ENCODE results near the gene CLTCL1. TPM values are rescaled to one million over a fixed set of nuclear protein-coding genes. Genes with fewer than 3 reads are reported as not detected.

CLTCL1 gene
- total and polyA plus RNA-seq, 2 donors (not counting 1 experiment from before 2014, with no cell fraction given): 1.0 to 5.5 TPM

- Histone ChIP-seq H3K27me3 (replicated peaks in 1 of 4; ENCODE audit: control extremely low read depth in 1 of 4, control insufficient read depth in 3 of 4, insufficient read depth in 4 of 4, low read length in 3 of 4) (no peaks in the 10 kb centered on the region), H3K36me3 (replicated peaks in 1 of 2; ENCODE audit: control extremely low read depth in 1 of 2, control insufficient read depth in 1 of 2, extremely low read depth in 1 of 2, insufficient read depth in 2 of 2, low read length in 1 of 2) (no peaks in the 10 kb centered on the region), H3K4me1 (ENCODE audit: control insufficient read depth in 2 of 2, insufficient read depth in 2 of 2, low read length in 2 of 2) (no peaks in the 10 kb centered on the region), H3K4me3 (ENCODE audit: control extremely low read depth in 1 of 5, extremely low read depth in 1 of 5, insufficient read depth in 1 of 5, low read depth in 2 of 5, low read length in 4 of 5) (no peak overlapping the region), H3K9ac (ENCODE audit: low read length) (no peak overlapping the region), H3K9me3 (ENCODE audit: control extremely low read depth in 1 of 3, control insufficient read depth in 2 of 3, insufficient read depth in 1 of 3, low read length in 2 of 3) (peaks cover 7 to 17% (median 8%) of the 10 kb centered on the region in 3 donors), H4K20me1 (ENCODE audit: control insufficient read depth, insufficient read depth, low read length, poor library complexity, severe bottlenecking) (no peaks in the 10 kb centered on the region), H2AFZ (ENCODE audit: insufficient read depth, low read depth, low read length, poor library complexity, severe bottlenecking) (no peak overlapping the region), H3K27ac (ENCODE audit: low read length in 2 of 2) (no peak overlapping the region), H3K79me2 (ENCODE audit: control insufficient read depth, insufficient read depth, low read length) (no peaks in the 10 kb centered on the region), H3K4me2 (replicated peaks; ENCODE audit: low read depth, low read length, poor library complexity, severe bottlenecking) (no peak overlapping the region)
- Mint-ChIP-seq H3K27me3 (peaks cover 6% of the 10 kb centered on the region), H3K9me3 (ENCODE audit: insufficient read depth) (peaks cover 6% of the 10 kb centered on the region), H3K27ac (no peak overlapping the region), H3K4me3 (no peak overlapping the region), H3K4me1 (no peaks in the 10 kb centered on the region)
- WGBS (ENCODE audit: insufficient coverage): 100% methylated on average over 1 of the region's 2 CpGs
- TF ChIP-seq, protein P1, sequence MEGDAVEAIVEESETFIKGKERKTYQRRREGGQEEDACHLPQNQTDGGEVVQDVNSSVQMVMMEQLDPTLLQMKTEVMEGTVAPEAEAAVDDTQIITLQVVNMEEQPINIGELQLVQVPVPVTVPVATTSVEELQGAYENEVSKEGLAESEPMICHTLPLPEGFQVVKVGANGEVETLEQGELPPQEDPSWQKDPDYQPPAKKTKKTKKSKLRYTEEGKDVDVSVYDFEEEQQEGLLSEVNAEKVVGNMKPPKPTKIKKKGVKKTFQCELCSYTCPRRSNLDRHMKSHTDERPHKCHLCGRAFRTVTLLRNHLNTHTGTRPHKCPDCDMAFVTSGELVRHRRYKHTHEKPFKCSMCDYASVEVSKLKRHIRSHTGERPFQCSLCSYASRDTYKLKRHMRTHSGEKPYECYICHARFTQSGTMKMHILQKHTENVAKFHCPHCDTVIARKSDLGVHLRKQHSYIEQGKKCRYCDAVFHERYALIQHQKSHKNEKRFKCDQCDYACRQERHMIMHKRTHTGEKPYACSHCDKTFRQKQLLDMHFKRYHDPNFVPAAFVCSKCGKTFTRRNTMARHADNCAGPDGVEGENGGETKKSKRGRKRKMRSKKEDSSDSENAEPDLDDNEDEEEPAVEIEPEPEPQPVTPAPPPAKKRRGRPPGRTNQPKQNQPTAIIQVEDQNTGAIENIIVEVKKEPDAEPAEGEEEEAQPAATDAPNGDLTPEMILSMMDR (IDR thresholded peaks at IDR 0.05): no peak
- no peak for TF ChIP-seq EZH2 (IDR thresholded peaks at IDR 0.05; ENCODE audit: borderline replicate concordance, insufficient read depth, low read depth, low read length, poor library complexity, severe bottlenecking)
- ChIA-PET CTCF (interaction anchor here (1.1 kb wide), 1 partner anchor 10 kb away, joined by 3 read pairs; no protein-coding TSS in a partner anchor), POLR2A (no interaction called here)
- ATAC-seq (ENCODE audit: low read depth): no peak
- intact Hi-C loops (cut with micrococcal nuclease): no loop called here
- DNase-seq: no peak
Observed at GRCh38 chr22:19265779-19266178, 25.7 kb downstream of the CLTCL1 start.

DNA sequence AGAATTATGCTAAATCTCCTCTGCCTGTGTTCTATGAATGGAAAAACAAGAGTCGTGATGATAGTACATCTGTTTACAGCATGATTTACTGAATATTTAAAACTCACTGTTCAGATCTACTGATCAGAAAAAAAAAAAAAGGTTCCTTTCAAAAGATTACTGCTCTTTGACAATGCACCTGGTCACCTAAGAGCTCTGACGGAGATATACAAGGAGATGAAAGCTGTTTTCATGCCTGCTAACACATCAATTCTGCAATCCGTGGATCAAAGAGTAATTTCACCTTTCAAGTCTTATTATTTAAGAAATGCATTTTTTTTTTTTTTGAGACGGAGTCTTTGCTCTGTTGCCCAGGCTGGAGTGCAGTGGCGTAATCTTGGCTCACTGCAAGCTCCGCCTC lies 30.7 kb downstream of the CLTCL1 start:
- intact Hi-C loops (cut with micrococcal nuclease): no loop called here
- 100% methylated on average over 3 of the region's 6 CpGs for whole genome bisulfite sequencing (ENCODE audit: insufficient coverage)
- H3K9me3 ChIP-seq (ENCODE audit: control extremely low read depth in 1 of 3, control insufficient read depth in 2 of 3, insufficient read depth in 1 of 3, low read length in 2 of 3): peaks cover 2 to 5% (median 3%) of the 10 kb centered on the region in 3 donors
- H3K9me3 Mint-ChIP-seq (ENCODE audit: insufficient read depth): no peaks in the 10 kb centered on the region
- TF ChIP-seq, protein P1 (IDR thresholded peaks at IDR 0.05): no peak
- no peak for TF ChIP-seq EZH2 (IDR thresholded peaks at IDR 0.05; ENCODE audit: borderline replicate concordance, insufficient read depth, low read depth, low read length, poor library complexity, severe bottlenecking)
- H2AFZ ChIP-seq (ENCODE audit: insufficient read depth, low read depth, low read length, poor library complexity, severe bottlenecking): no peak overlapping the region
- no peak overlapping the region for H3K27ac ChIP-seq (ENCODE audit: low read length in 2 of 2)
- ATAC-seq (ENCODE audit: low read depth): no peak
- H4K20me1 ChIP-seq (ENCODE audit: control insufficient read depth, insufficient read depth, low read length, poor library complexity, severe bottlenecking): no peaks in the 10 kb centered on the region
- ChIA-PET POLR2A (no interaction called here), CTCF (no interaction called here)
- no peaks in the 10 kb centered on the region for H3K4me1 ChIP-seq (ENCODE audit: control insufficient read depth in 2 of 2, insufficient read depth in 2 of 2, low read length in 2 of 2)
- no peak overlapping the region for H3K4me3 ChIP-seq (ENCODE audit: control extremely low read depth in 1 of 5, extremely low read depth in 1 of 5, insufficient read depth in 1 of 5, low read depth in 2 of 5, low read length in 4 of 5)
- no peak overlapping the region for H3K27ac Mint-ChIP-seq
- H3K4me3 Mint-ChIP-seq: no peak overlapping the region
- no peaks in the 10 kb centered on the region for H3K79me2 ChIP-seq (ENCODE audit: control insufficient read depth, insufficient read depth, low read length)
- no peaks in the 10 kb centered on the region for H3K27me3 ChIP-seq (replicated peaks in 1 of 4; ENCODE audit: control extremely low read depth in 1 of 4, control insufficient read depth in 3 of 4, insufficient read depth in 4 of 4, low read length in 3 of 4)
- H3K9ac ChIP-seq (ENCODE audit: low read length): no peak overlapping the region
- H3K4me1 Mint-ChIP-seq: peaks cover 7% of the 10 kb centered on the region
- DNase-seq: no peak
- H3K4me2 ChIP-seq (replicated peaks; ENCODE audit: low read depth, low read length, poor library complexity, severe bottlenecking): no peak overlapping the region
- no peaks in the 10 kb centered on the region for H3K36me3 ChIP-seq (replicated peaks in 1 of 2; ENCODE audit: control extremely low read depth in 1 of 2, control insufficient read depth in 1 of 2, extremely low read depth in 1 of 2, insufficient read depth in 2 of 2, low read length in 1 of 2)
- peaks cover 3% of the 10 kb centered on the region for H3K27me3 Mint-ChIP-seq

All from B cell (primary cell).